Testis (tissue), 3 donors: ENCODE results near the gene TIMM17B. TPM values are rescaled to one million over a fixed set of nuclear protein-coding genes. Genes with fewer than 3 reads are reported as not detected.

Experiments
- DNase-seq: peaks from one replicate; pipeline ENCODE4 v3.0.0-alpha.2; 2019
- H3K27ac ChIP-seq, 2 donors: fragments of 200-600 bp; sonication (generic); one replicate each; pipeline ENCODE4 v1.5.1; 2019
- H3K27me3 ChIP-seq: fragments of 200-600 bp; sonication (generic); one replicate; pipeline ENCODE4 v1.5.1; 2019
- H3K36me3 ChIP-seq: fragments of 200-600 bp; sonication (generic); one replicate; pipeline ENCODE4 v1.5.1; 2017; ENCODE audit warnings: low read depth; ENCODE audit errors: missing control alignments
- H3K4me1 ChIP-seq: fragments of 200-600 bp; sonication (generic); one replicate; pipeline ENCODE4 v1.5.1; 2019
- H3K4me3 ChIP-seq, 2 donors: fragments of 200-600 bp; sonication (generic); one replicate each; pipeline ENCODE4 v1.5.1; 2017 to 2019
- H3K9me3 ChIP-seq: fragments of 200-600 bp; sonication (generic); one replicate; pipeline ENCODE4 v1.5.1; 2017
- POLR2A ChIP-seq: fragments of 450-650 bp; IDR thresholded peaks from one replicate; pipeline ENCODE4 v1.6.1; 2017; ENCODE audit warnings: antibody characterized with exemption, mild to moderate bottlenecking, moderate library complexity
- WGBS, 2 donors: methylation state at CpG; one replicate each; pipeline ENCODE4 v1.1.5; 2018; 5-methylcytosine and 5-hydroxymethylcytosine counted together
- intact Hi-C: fragments of 100-400 bp; cut with DNase I; formaldehyde crosslinking; loops from one replicate; pipeline ENCODE4 v1.15.1; 2023; ENCODE audit warnings: low total_unique reads
- polyA plus RNA-seq: library from polyadenylated mRNA; stranded (reverse); fragments of 350-450 nt; fragmentation: Illumina TruSeq; extraction: RNeasy Lipid Tissue Mini Kit (QIAGEN cat#74804); gene quantifications from one replicate; pipeline ENCODE4 v1.2.3, GENCODE V29; 2014; ENCODE audit warnings: low read depth, low replicate concordance; ENCODE audit not compliant: insufficient read depth
- total RNA-seq, 2 donors: library from RNA; depleted of rRNA; stranded (reverse); fragments of >200 nt; gene quantifications; one replicate each; pipeline ENCODE4 v1.2.3, GENCODE V29; 2016
- TF ChIP-seq, protein P1 (sequence below), 3 experiments: fragments of 450-650 bp in 2 of 3; fragments of 200-600 bp in 1 of 3; sonication (generic) in 1 of 3; IDR thresholded peaks; one replicate each; pipeline ENCODE4 v1.5.1; 2016 to 2019; ENCODE audit warnings: antibody characterized with exemption in 3 of 3, mild to moderate bottlenecking in 2 of 3, moderate library complexity in 1 of 3

TIMM17B gene
- total and polyA plus RNA-seq, 3 donors from 2014 or later = 32.9 to 53.2 (median 41.2) TPM

DNA sequence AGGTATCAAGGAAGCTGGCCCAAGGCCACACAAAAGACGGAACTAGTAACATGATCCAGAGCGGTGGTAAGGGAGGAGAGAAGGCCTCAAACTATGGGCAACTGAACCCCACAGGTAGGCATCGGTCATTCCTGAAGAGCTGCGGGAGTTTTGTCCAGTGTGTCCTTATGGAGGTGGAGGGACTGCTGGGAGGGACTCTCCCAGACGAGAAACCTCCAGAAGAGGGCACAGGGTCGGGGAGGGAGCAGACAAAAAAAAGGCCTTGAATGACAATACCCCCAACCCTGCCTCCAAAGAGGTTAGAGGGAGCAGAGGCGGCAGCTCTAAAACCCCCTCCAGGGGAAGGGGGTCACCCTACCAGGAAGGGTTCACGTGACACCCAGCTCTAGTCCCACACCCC lies 6.6 kb upstream of the TIMM17B start:
- TF ChIP-seq, protein P1, sequence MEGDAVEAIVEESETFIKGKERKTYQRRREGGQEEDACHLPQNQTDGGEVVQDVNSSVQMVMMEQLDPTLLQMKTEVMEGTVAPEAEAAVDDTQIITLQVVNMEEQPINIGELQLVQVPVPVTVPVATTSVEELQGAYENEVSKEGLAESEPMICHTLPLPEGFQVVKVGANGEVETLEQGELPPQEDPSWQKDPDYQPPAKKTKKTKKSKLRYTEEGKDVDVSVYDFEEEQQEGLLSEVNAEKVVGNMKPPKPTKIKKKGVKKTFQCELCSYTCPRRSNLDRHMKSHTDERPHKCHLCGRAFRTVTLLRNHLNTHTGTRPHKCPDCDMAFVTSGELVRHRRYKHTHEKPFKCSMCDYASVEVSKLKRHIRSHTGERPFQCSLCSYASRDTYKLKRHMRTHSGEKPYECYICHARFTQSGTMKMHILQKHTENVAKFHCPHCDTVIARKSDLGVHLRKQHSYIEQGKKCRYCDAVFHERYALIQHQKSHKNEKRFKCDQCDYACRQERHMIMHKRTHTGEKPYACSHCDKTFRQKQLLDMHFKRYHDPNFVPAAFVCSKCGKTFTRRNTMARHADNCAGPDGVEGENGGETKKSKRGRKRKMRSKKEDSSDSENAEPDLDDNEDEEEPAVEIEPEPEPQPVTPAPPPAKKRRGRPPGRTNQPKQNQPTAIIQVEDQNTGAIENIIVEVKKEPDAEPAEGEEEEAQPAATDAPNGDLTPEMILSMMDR (IDR thresholded peaks at IDR 0.05) = no peak
- TF ChIP-seq POLR2A = no peak
- Histone ChIP-seq H3K27me3 (no peaks in the 10 kb centered on the region), H3K9me3 (no peaks in the 10 kb centered on the region), H3K36me3 (no peaks in the 10 kb centered on the region), H3K4me1 (no peaks in the 10 kb centered on the region), H3K27ac (no peak overlapping the region), H3K4me3 (no peak overlapping the region)
- intact Hi-C loops = no loop called here
- no peak for DNase-seq
- WGBS, 2 donors = 73 to 86% methylated on average over 5 to 8 of the region's 8 CpGs

DNA sequence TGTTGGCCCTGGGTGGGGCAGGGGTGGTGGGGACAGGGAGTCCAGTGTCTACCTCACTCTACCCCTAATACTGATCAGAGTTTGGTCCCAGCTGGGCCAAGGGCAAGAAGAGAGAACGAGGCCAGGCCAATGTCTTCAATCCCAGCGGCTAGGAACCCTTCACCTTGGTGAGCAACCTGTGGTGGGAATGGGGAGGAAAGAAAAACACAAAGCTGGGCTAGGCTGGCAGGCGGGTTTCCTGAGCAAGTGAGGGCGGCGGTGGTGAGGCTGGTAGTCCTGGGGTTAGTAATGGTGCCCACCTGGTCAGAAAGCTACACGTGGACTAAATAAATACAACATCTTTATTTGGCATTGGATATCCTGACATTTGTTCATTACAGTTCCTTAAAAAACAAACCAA lies 5.7 kb upstream of the TIMM17B start:
- Histone ChIP-seq H3K27me3 (no peaks in the 10 kb centered on the region), H3K4me3 (no peak overlapping the region), H3K27ac (no peak overlapping the region), H3K9me3 (no peaks in the 10 kb centered on the region), H3K36me3 (no peaks in the 10 kb centered on the region), H3K4me1 (no peaks in the 10 kb centered on the region)
- 84 to 91% methylated on average over 4 to 6 of the region's 6 CpGs for whole genome bisulfite sequencing, 2 donors
- TF ChIP-seq POLR2A = no peak
- TF ChIP-seq, protein P1 (IDR thresholded peaks at IDR 0.05) = no peak
- intact Hi-C loops = no loop called here
- no peak for DNase-seq

DNA sequence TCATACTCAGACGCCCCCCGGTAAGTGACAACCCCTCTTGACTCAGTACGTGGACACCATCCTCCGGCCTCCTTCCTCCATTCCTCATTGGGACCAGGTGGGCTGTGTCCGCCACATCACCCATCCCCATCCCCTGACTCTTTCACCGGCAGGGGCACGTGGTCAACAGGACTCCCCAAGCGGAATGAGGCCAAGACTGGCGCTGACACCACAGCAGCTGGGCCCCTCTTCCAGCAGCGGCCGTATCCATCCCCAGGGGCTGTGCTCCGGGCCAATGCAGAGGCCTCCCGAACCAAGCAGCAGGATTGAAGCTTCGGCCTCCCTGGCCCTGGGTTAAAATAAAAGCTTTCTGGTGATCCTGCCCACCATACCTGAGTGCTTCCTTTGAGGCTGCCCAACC lies 5.2 kb upstream of the TIMM17B start:
- no peaks in the 10 kb centered on the region for H3K36me3 ChIP-seq
- no peaks in the 10 kb centered on the region for H3K4me1 ChIP-seq
- DNase-seq = no peak
- H3K4me3 ChIP-seq = no peak overlapping the region
- no peak for TF ChIP-seq POLR2A
- intact Hi-C loops = no loop called here
- no peaks in the 10 kb centered on the region for H3K9me3 ChIP-seq
- H3K27me3 ChIP-seq = no peaks in the 10 kb centered on the region
- no peak overlapping the region for H3K27ac ChIP-seq
- WGBS, 2 donors = 71 to 79% methylated on average over 4 to 14 of the region's 14 CpGs

DNA sequence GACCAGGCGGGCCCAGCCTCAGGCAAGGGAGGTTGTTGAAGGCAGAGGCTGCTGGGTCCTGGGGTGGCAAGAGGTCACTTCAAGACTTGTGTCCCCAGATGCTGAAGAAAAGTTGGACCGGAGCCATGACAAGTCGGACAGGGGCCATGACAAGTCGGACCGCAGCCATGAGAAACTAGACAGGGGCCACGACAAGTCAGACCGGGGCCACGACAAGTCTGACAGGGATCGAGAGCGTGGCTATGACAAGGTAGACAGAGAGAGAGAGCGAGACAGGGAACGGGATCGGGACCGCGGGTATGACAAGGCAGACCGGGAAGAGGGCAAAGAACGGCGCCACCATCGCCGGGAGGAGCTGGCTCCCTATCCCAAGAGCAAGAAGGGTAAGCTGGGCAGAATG lies 4.6 kb upstream of the TIMM17B start:
- no peaks in the 10 kb centered on the region for H3K36me3 ChIP-seq
- 88 to 91% methylated on average over 7 to 20 of the region's 20 CpGs for WGBS, 2 donors

DNA sequence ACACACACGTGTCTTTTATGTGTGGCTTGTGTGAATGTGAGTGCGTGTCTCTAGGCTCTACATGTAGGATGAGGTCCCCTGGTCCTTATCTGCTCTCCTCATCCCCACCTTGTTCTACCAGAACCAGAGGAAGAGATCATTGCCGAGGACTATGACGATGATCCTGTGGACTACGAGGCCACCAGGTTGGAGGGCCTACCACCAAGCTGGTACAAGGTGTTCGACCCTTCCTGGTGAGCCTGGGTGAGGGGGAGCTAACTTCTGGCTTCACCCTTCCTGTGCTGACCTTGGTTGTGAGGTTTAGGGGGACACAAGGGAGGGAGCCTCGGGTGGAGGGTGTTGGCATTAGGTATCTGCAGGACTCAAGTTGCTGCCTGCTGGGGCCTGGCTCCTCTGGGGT lies 3.5 kb upstream of the TIMM17B start:
- 86 to 96% methylated on average over 4 to 7 of the region's 7 CpGs for WGBS, 2 donors
- Histone ChIP-seq H3K36me3 (no peaks in the 10 kb centered on the region), H3K4me1 (peaks cover 5% of the 10 kb centered on the region), H3K4me3 (no peak overlapping the region), H3K9me3 (no peaks in the 10 kb centered on the region), H3K27me3 (no peaks in the 10 kb centered on the region), H3K27ac (no peak overlapping the region)
- no peak for TF ChIP-seq POLR2A
- TF ChIP-seq, protein P1 (IDR thresholded peaks at IDR 0.05) = no peak
- intact Hi-C loops = no loop called here
- DNase-seq = no peak

More for the DNA sequence above, 4.6 kb upstream of the TIMM17B start:
- no peak overlapping the region for H3K4me3 ChIP-seq
- TF ChIP-seq, protein P1 (IDR thresholded peaks at IDR 0.05) = no peak
- TF ChIP-seq POLR2A = no peak
- intact Hi-C loops = no loop called here
- no peaks in the 10 kb centered on the region for H3K27me3 ChIP-seq
- H3K9me3 ChIP-seq = no peaks in the 10 kb centered on the region
- no peaks in the 10 kb centered on the region for H3K4me1 ChIP-seq
- no peak overlapping the region for H3K27ac ChIP-seq
- no peak for DNase-seq
